HAP-1 (cell line): ENCODE data around the gene LDHAL6B.

ENCODE experiments used
- DNase-seq, 2 experiments: peaks; one replicate each; pipeline ENCODE4 v3.0.0-alpha.2; 2016 to 2020; ENCODE audit warnings: low spot score in 2 of 2
- H3K27me3 ChIP-seq: fragments of 250-450 bp; sonication (Bioruptor Pico); 2 replicates; pipeline ENCODE4 v1.5.1; 2020; ENCODE audit warnings: low read depth, mild to moderate bottlenecking, moderate library complexity
- H3K36me3 ChIP-seq: fragments of 250-450 bp; sonication (Bioruptor Pico); replicated peaks from 2 replicates; pipeline ENCODE4 v1.5.1; 2020; ENCODE audit warnings: mild to moderate bottlenecking
- H3K4me1 ChIP-seq: fragments of 250-450 bp; sonication (Bioruptor Pico); 2 replicates; pipeline ENCODE4 v1.5.1; 2020; ENCODE audit warnings: mild to moderate bottlenecking
- H3K4me3 ChIP-seq: fragments of 250-450 bp; sonication (Bioruptor Pico); 2 replicates; pipeline ENCODE4 v1.5.1; 2020; ENCODE audit warnings: mild to moderate bottlenecking, moderate library complexity
- H3K9me3 ChIP-seq: fragments of 250-450 bp; sonication (Bioruptor Pico); 2 replicates; pipeline ENCODE4 v1.5.1; 2020; ENCODE audit warnings: mild to moderate bottlenecking, moderate library complexity
- in situ Hi-C: fragments of 300-500 bp; cut with MboI; formaldehyde crosslinking; loops from 3 replicates; pipeline ENCODE4 v1.14.3; 2020; ENCODE audit warnings: low sequenced_read_pairs, inconsistent platforms, mixed read lengths

The LDHAL6B gene

GRCh38 chr15:59237119-59237855 lies 30.6 kb downstream of the LDHAL6B start:
- in situ Hi-C loops: no loop called here
- Histone ChIP-seq H3K4me3 (no peak overlapping the region), H3K27me3 (no peaks in the 10 kb centered on the region), H3K4me1 (peaks cover 7% of the 10 kb centered on the region), H3K9me3 (no peaks in the 10 kb centered on the region), H3K36me3 (no peaks in the 10 kb centered on the region)
- no peak for DNase-seq

- Histone ChIP-seq H3K27me3 (no peaks in the 10 kb centered on the region), H3K36me3 (no peaks in the 10 kb centered on the region), H3K9me3 (no peaks in the 10 kb centered on the region), H3K4me3 (no peak overlapping the region), H3K4me1 (peaks cover 7% of the 10 kb centered on the region)
- DNase-seq: no peak
- in situ Hi-C loops: no loop called here
These were observed 31.3 kb downstream of the LDHAL6B start for GRCh38 chr15:59237924-59238331.

- H3K36me3 ChIP-seq: no peaks in the 10 kb centered on the region
- in situ Hi-C loops: no loop called here
- peaks cover 7% of the 10 kb centered on the region for H3K4me1 ChIP-seq
These were observed 33.4 kb downstream of the LDHAL6B start for GRCh38 chr15:59240036-59240435.

GRCh38 chr15:59242649-59243048 lies 36.0 kb downstream of the LDHAL6B start:
- Histone ChIP-seq H3K4me1 (no peaks in the 10 kb centered on the region), H3K9me3 (no peaks in the 10 kb centered on the region), H3K36me3 (no peaks in the 10 kb centered on the region), H3K27me3 (no peaks in the 10 kb centered on the region), H3K4me3 (no peak overlapping the region)
- in situ Hi-C loops: no loop called here
- no peak for DNase-seq

More at GRCh38 chr15:59240036-59240435, 33.4 kb downstream of the LDHAL6B start:
- Histone ChIP-seq H3K4me3 (no peak overlapping the region), H3K27me3 (no peaks in the 10 kb centered on the region), H3K9me3 (no peaks in the 10 kb centered on the region)
- DNase-seq: no peak

GRCh38 chr15:59243622-59244021 lies 37.0 kb downstream of the LDHAL6B start:
- no peaks in the 10 kb centered on the region for H3K9me3 ChIP-seq
- H3K4me3 ChIP-seq: no peak overlapping the region
- in situ Hi-C loops: no loop called here
- no peak for DNase-seq
- H3K4me1 ChIP-seq: no peaks in the 10 kb centered on the region
- H3K36me3 ChIP-seq: no peaks in the 10 kb centered on the region
- no peaks in the 10 kb centered on the region for H3K27me3 ChIP-seq

- Histone ChIP-seq H3K4me3 (no peak overlapping the region), H3K9me3 (no peaks in the 10 kb centered on the region), H3K36me3 (no peaks in the 10 kb centered on the region), H3K27me3 (no peaks in the 10 kb centered on the region), H3K4me1 (no peaks in the 10 kb centered on the region)
- DNase-seq: no peak
- in situ Hi-C loops: no loop called here
These were observed 37.7 kb downstream of the LDHAL6B start for GRCh38 chr15:59244337-59244736.

- DNase-seq: no peak
These were observed 38.9 kb downstream of the LDHAL6B start for GRCh38 chr15:59245559-59245958.

GRCh38 chr15:59247364-59247763 lies 40.7 kb downstream of the LDHAL6B start:
- peak; percentile 67 to 72 for DNase-seq
- Histone ChIP-seq H3K4me3 (no peak overlapping the region), H3K27me3 (no peaks in the 10 kb centered on the region), H3K36me3 (no peaks in the 10 kb centered on the region), H3K9me3 (no peaks in the 10 kb centered on the region), H3K4me1 (no peaks in the 10 kb centered on the region)
- in situ Hi-C loops: no loop called here

More at GRCh38 chr15:59245559-59245958, 38.9 kb downstream of the LDHAL6B start:
- no peaks in the 10 kb centered on the region for H3K4me1 ChIP-seq
- no peaks in the 10 kb centered on the region for H3K36me3 ChIP-seq
- H3K27me3 ChIP-seq: no peaks in the 10 kb centered on the region
- no peak overlapping the region for H3K4me3 ChIP-seq
- no peaks in the 10 kb centered on the region for H3K9me3 ChIP-seq
- in situ Hi-C loops: no loop called here

- H3K4me1 ChIP-seq: no peaks in the 10 kb centered on the region
- in situ Hi-C loops: no loop called here
- no peaks in the 10 kb centered on the region for H3K36me3 ChIP-seq
- DNase-seq: no peak
- no peaks in the 10 kb centered on the region for H3K27me3 ChIP-seq
- H3K9me3 ChIP-seq: no peaks in the 10 kb centered on the region
- no peak overlapping the region for H3K4me3 ChIP-seq
These were observed 43.2 kb downstream of the LDHAL6B start for GRCh38 chr15:59249816-59250215.

GRCh38 chr15:59250249-59250648 lies 43.6 kb downstream of the LDHAL6B start:
- Histone ChIP-seq H3K36me3 (no peaks in the 10 kb centered on the region), H3K4me1 (no peaks in the 10 kb centered on the region), H3K9me3 (no peaks in the 10 kb centered on the region), H3K4me3 (no peak overlapping the region), H3K27me3 (no peaks in the 10 kb centered on the region)
- no peak for DNase-seq
- in situ Hi-C loops: no loop called here

- Histone ChIP-seq H3K9me3 (no peaks in the 10 kb centered on the region), H3K4me1 (no peaks in the 10 kb centered on the region), H3K4me3 (no peak overlapping the region), H3K27me3 (no peaks in the 10 kb centered on the region), H3K36me3 (no peaks in the 10 kb centered on the region)
- no peak for DNase-seq
- in situ Hi-C loops: no loop called here
These were observed 44.6 kb downstream of the LDHAL6B start for GRCh38 chr15:59251001-59251845.

GRCh38 chr15:59252137-59252536 lies 45.5 kb downstream of the LDHAL6B start:
- no peaks in the 10 kb centered on the region for H3K4me1 ChIP-seq
- in situ Hi-C loops: no loop called here

GRCh38 chr15:59255680-59256336 lies 49.2 kb downstream of the LDHAL6B start:
- Histone ChIP-seq H3K4me3 (no peak overlapping the region), H3K9me3 (no peaks in the 10 kb centered on the region), H3K36me3 (no peaks in the 10 kb centered on the region), H3K4me1 (no peaks in the 10 kb centered on the region), H3K27me3 (no peaks in the 10 kb centered on the region)
- in situ Hi-C loops: no loop called here
- no peak for DNase-seq

More at GRCh38 chr15:59252137-59252536, 45.5 kb downstream of the LDHAL6B start:
- no peaks in the 10 kb centered on the region for H3K9me3 ChIP-seq
- H3K4me3 ChIP-seq: no peak overlapping the region
- H3K36me3 ChIP-seq: no peaks in the 10 kb centered on the region
- no peaks in the 10 kb centered on the region for H3K27me3 ChIP-seq
- DNase-seq: no peak

- no peaks in the 10 kb centered on the region for H3K4me1 ChIP-seq
- H3K27me3 ChIP-seq: no peaks in the 10 kb centered on the region
- in situ Hi-C loops: no loop called here
- DNase-seq: no peak
- no peaks in the 10 kb centered on the region for H3K9me3 ChIP-seq
- no peak overlapping the region for H3K4me3 ChIP-seq
- no peaks in the 10 kb centered on the region for H3K36me3 ChIP-seq
These were observed 49.8 kb downstream of the LDHAL6B start for GRCh38 chr15:59256482-59256881.
